GM12878 (cell line): ENCODE results near the gene LRRC7.

ENCODE experiments used
- CTCF ChIP-seq, 3 experiments: IDR thresholded peaks in 2 of 3; conservative IDR thresholded peaks in 1 of 3; 2 replicates each; pipeline ENCODE4 v1.5.1; 2011; ENCODE audit warnings: low read depth in 3 of 3, low read length in 3 of 3, mild to moderate bottlenecking in 3 of 3, control low read depth in 2 of 3, moderate library complexity in 2 of 3, inconsistent platforms in 1 of 3, mixed read lengths in 1 of 3; ENCODE audit not compliant: control insufficient read depth in 2 of 3, insufficient read depth in 1 of 3; ENCODE audit errors: extremely low read depth in 1 of 3
- ELK1 ChIP-seq: IDR thresholded peaks from 2 replicates; pipeline ENCODE4 v1.6.1; 2012; ENCODE audit warnings: low read depth, low read length, improper control_type of control experiment
- ESRRA ChIP-seq: IDR thresholded peaks from 2 replicates; pipeline ENCODE4 v1.6.1; 2012; ENCODE audit warnings: mild to moderate bottlenecking, low read length, improper control_type of control experiment
- EZH2 ChIP-seq: IDR thresholded peaks from 2 replicates; pipeline ENCODE4 v1.6.1; 2012; ENCODE audit warnings: low read depth, mild to moderate bottlenecking, control low read depth, inconsistent platforms, low read length, borderline replicate concordance; ENCODE audit not compliant: control insufficient read depth
- FOS ChIP-seq: IDR thresholded peaks from 3 replicates; pipeline ENCODE4 v1.6.1; 2011; ENCODE audit warnings: borderline replicate concordance; ENCODE audit not compliant: insufficient read length; ENCODE audit errors: extremely low read depth
- NFXL1 ChIP-seq: fragments of 450-650 bp; IDR thresholded peaks from 2 replicates; pipeline ENCODE4 v1.6.1; 2017; ENCODE audit warnings: antibody characterized with exemption, mild to moderate bottlenecking, borderline replicate concordance
- NFYB ChIP-seq: IDR thresholded peaks from 2 replicates; pipeline ENCODE4 v1.6.1; 2011; ENCODE audit warnings: low read depth, mild to moderate bottlenecking, low read length, improper control_type of control experiment, moderate library complexity; ENCODE audit not compliant: insufficient read depth
- POLR2AphosphoS5 ChIP-seq: IDR thresholded peaks from 2 replicates; pipeline ENCODE4 v1.6.1; 2011; ENCODE audit warnings: mild to moderate bottlenecking, low read length, inconsistent platforms
- RAD51 ChIP-seq: fragments of 450-650 bp; IDR thresholded peaks from 2 replicates; pipeline ENCODE4 v1.6.1; 2016; ENCODE audit warnings: moderate library complexity, mild to moderate bottlenecking, inconsistent platforms
- SIN3A ChIP-seq: IDR thresholded peaks from 2 replicates; pipeline ENCODE4 v1.6.1; 2012; ENCODE audit warnings: low read depth, low read length, improper control_type of control experiment
- SIX5 ChIP-seq: IDR thresholded peaks from 2 replicates; pipeline ENCODE4 v1.6.1; 2011; ENCODE audit warnings: mild to moderate bottlenecking, low read depth, low read length, moderate library complexity; ENCODE audit not compliant: severe bottlenecking
- USF1 ChIP-seq: IDR thresholded peaks from 2 replicates; pipeline ENCODE4 v1.6.1; 2011; ENCODE audit warnings: borderline replicate concordance, low read depth, mild to moderate bottlenecking, moderate library complexity, mixed read lengths, low read length; ENCODE audit not compliant: insufficient read depth; ENCODE audit errors: extremely low read length
- USF2 ChIP-seq: IDR thresholded peaks from 2 replicates; pipeline ENCODE4 v1.6.1; 2011; ENCODE audit warnings: low read depth, low read length, improper control_type of control experiment, borderline replicate concordance
- YY1 ChIP-seq: IDR thresholded peaks from 2 replicates; pipeline ENCODE4 v1.6.1; 2011; ENCODE audit warnings: low read depth, mild to moderate bottlenecking, low read length

- no peak for TF ChIP-seq POLR2AphosphoS5
- TF ChIP-seq RAD51: no peak
- no peak for TF ChIP-seq NFXL1
- TF ChIP-seq SIN3A: no peak
- no peak for TF ChIP-seq USF1
- TF ChIP-seq NFYB: no peak
- TF ChIP-seq ELK1: no peak
- TF ChIP-seq FOS: no peak
- TF ChIP-seq SIX5: no peak
- no peak for TF ChIP-seq CTCF (IDR thresholded peaks at IDR 0.05 in 2 of 3, conservative IDR thresholded peaks at IDR 0.05 in 1 of 3; ENCODE audit: control insufficient read depth in 2 of 3, extremely low read depth in 1 of 3, insufficient read depth in 1 of 3, low read depth in 3 of 3, low read length in 3 of 3)
- TF ChIP-seq YY1: no peak
- TF ChIP-seq EZH2: no peak
- TF ChIP-seq ESRRA: no peak
- TF ChIP-seq USF2: no peak
Observed at GRCh38 chr1:69861641-69862040, 293.9 kb downstream of the LRRC7 start.
